Keratinocyte (primary cell): Measurements from ENCODE around the gene CALML3. TPM values are rescaled to one million over a fixed set of nuclear protein-coding genes. Genes with fewer than 3 reads are reported as not detected.
A peak's percentile ranks its signal among the peaks of the same experiment; 100 is the strongest.

Experiments
- DNase-seq: peaks from one replicate; pipeline ENCODE4 v3.0.0-alpha.2; 2011; ENCODE audit warnings: low read depth, missing footprints, low spot score
- FAIRE-seq: peaks from 2 replicates; lab custom pipeline; 2011; peaks lifted over from hg19 to GRCh38; lab: Jason Lieb, UNC
- H2AFZ ChIP-seq: 2 replicates; pipeline ENCODE4 v1.6.0; 2012; ENCODE audit warnings: low read length, control low read depth, inconsistent platforms; ENCODE audit not compliant: control insufficient read depth
- H3K27ac ChIP-seq: 2 replicates; pipeline ENCODE4 v1.5.1; 2011; ENCODE audit warnings: low read length; ENCODE audit not compliant: control insufficient read depth, insufficient read depth
- H3K27me3 ChIP-seq: 3 replicates; pipeline ENCODE4 v1.6.0; 2011; ENCODE audit warnings: low read length; ENCODE audit not compliant: control insufficient read depth, insufficient read depth; ENCODE audit errors: extremely low read depth
- H3K36me3 ChIP-seq, 2 experiments: 2 replicates in 1 of 2; 3 replicates in 1 of 2; pipeline ENCODE4 v1.5.1; 2011; ENCODE audit warnings: low read length in 2 of 2, mild to moderate bottlenecking in 1 of 2; ENCODE audit not compliant: control insufficient read depth in 2 of 2, insufficient read depth in 2 of 2; ENCODE audit errors: extremely low read depth in 1 of 2
- H3K4me1 ChIP-seq: 3 replicates; pipeline ENCODE4 v1.5.1; 2011; ENCODE audit warnings: low read length; ENCODE audit not compliant: control insufficient read depth, insufficient read depth; ENCODE audit errors: extremely low read depth
- H3K4me2 ChIP-seq: 3 replicates; pipeline ENCODE4 v1.6.0; 2011; ENCODE audit warnings: low read depth, low read length; ENCODE audit not compliant: control insufficient read depth, insufficient read depth; ENCODE audit errors: extremely low read depth
- H3K4me3 ChIP-seq, 3 experiments: fragments of 200-600 bp in 1 of 3; sonication (generic) in 1 of 3; 2 replicates in 2 of 3; 3 replicates in 1 of 3; pipeline ENCODE4 v1.5.1; 2011 to 2016; ENCODE audit warnings: low read length in 3 of 3, mild to moderate bottlenecking in 3 of 3, control low read depth in 2 of 3, inconsistent platforms in 1 of 3, low read depth in 1 of 3, mixed read lengths in 1 of 3, mixed run types in 1 of 3, moderate library complexity in 1 of 3; ENCODE audit not compliant: control insufficient read depth in 2 of 3, insufficient read depth in 2 of 3; ENCODE audit errors: extremely low read depth in 1 of 3
- H3K79me2 ChIP-seq: 2 replicates; pipeline ENCODE4 v1.6.0; 2012; ENCODE audit warnings: low read length; ENCODE audit not compliant: control insufficient read depth, insufficient read depth
- H3K9ac ChIP-seq: 3 replicates; pipeline ENCODE4 v1.6.0; 2011; ENCODE audit warnings: low read length; ENCODE audit not compliant: control insufficient read depth, insufficient read depth; ENCODE audit errors: extremely low read depth
- H3K9me1 ChIP-seq: 3 replicates; pipeline ENCODE4 v1.6.0; 2011; ENCODE audit warnings: low read length; ENCODE audit not compliant: control insufficient read depth, insufficient read depth; ENCODE audit errors: extremely low read depth
- H3K9me3 ChIP-seq: 2 replicates; pipeline ENCODE4 v1.5.1; 2012; ENCODE audit warnings: low read depth, low read length; ENCODE audit not compliant: control insufficient read depth
- H4K20me1 ChIP-seq: 3 replicates; pipeline ENCODE4 v1.6.0; 2011; ENCODE audit warnings: low read length; ENCODE audit not compliant: control insufficient read depth, insufficient read depth; ENCODE audit errors: extremely low read depth
- EZH2 ChIP-seq: IDR thresholded peaks from one replicate; pipeline ENCODE4 v1.6.1; 2012; ENCODE audit warnings: inconsistent platforms, mild to moderate bottlenecking, low read length, moderate library complexity
- dilution Hi-C: fragments of 300-500 bp; cut with MboI; formaldehyde crosslinking; loops from one replicate; pipeline ENCODE4 v1.7.0; 2020; ENCODE audit warnings: low sequenced_read_pairs; ENCODE audit not compliant: extremely low pct_ligation_motif_present
- polyA plus RNA-seq, 5 experiments: library from polyadenylated mRNA; depleted of rRNA in 3 of 5; stranded (reverse) in 3 of 5; stranded (forward) in 1 of 5; unstranded in 1 of 5; fragments of >200 nt; gene quantifications; 1 replicate in 1 of 5; 2 replicates in 3 of 5; 3 replicates in 1 of 5; pipeline versions ENCODE4 v1.2.1 to v1.2.3, GENCODE V29; 2011 to 2012; ENCODE audit warnings: missing spikeins in 2 of 5, low read depth in 1 of 5, low replicate concordance in 1 of 5
- TF ChIP-seq, protein P1 (sequence below), 3 experiments: IDR thresholded peaks in 1 of 3; conservative IDR thresholded peaks in 1 of 3; optimal IDR thresholded peaks in 1 of 3; 2 replicates in 2 of 3; 3 replicates in 1 of 3; pipeline versions ENCODE3 to v1.5.1; 2011; ENCODE audit warnings: low read length in 3 of 3, mild to moderate bottlenecking in 3 of 3, moderate library complexity in 2 of 3, control low read depth in 1 of 3, inconsistent platforms in 1 of 3; ENCODE audit not compliant: insufficient read depth in 2 of 3; ENCODE audit errors: extremely low read depth in 1 of 3

Gene CALML3
- polyA plus RNA-seq, 1 donor (not counting 4 experiments of a cell fraction or from before 2014, with no cell fraction given): 7.6 TPM

DNA sequence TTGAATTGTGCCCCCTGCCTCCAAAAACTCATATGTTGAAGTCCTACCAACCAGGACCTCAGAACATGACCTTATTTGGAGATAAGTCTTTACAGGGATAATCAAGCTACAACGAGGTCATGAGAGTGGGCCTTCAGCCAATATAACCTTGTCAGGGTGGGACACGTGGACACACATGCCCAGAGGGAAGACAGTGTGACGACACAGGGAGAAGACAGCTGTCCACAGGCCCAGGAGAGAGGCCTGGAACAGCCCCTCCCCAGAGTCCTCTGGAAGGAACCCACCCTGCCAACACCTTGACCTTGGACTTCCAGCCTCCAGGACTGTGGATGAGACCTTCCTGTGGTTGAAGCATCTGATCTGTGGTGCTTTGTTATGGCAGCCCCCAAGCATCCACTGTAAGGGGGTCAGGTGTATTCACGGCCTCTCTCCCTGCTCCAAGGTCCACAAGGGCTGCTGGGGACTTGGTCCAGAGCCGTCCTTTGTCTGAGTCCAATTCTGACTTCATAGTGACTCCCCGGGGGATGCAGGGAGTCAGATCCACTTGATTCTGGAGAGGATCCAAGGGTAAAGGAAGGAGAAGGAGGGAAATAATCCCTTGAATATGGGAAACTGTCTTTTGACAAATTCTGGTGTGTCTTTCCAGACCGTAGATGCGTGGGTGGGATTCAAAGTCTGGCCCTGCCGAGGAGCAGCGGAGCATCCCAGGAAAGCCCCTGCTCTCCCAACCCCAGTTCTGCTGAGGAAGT is 7.0 kb downstream of the CALML3 start:
- Histone ChIP-seq H3K36me3 (no peaks in the 10 kb centered on the region), H3K79me2 (no peaks in the 10 kb centered on the region), H3K4me3 (no peak overlapping the region), H3K9me1 (no peaks in the 10 kb centered on the region), H3K9ac (no peak overlapping the region), H3K27me3 (no peaks in the 10 kb centered on the region), H3K27ac (no peak overlapping the region), H4K20me1 (no peaks in the 10 kb centered on the region), H3K4me2 (no peak overlapping the region), H3K9me3 (no peaks in the 10 kb centered on the region), H3K4me1 (peaks cover 14% of the 10 kb centered on the region), H2AFZ (no peak overlapping the region)
- TF ChIP-seq EZH2: no peak
- TF ChIP-seq, protein P1, sequence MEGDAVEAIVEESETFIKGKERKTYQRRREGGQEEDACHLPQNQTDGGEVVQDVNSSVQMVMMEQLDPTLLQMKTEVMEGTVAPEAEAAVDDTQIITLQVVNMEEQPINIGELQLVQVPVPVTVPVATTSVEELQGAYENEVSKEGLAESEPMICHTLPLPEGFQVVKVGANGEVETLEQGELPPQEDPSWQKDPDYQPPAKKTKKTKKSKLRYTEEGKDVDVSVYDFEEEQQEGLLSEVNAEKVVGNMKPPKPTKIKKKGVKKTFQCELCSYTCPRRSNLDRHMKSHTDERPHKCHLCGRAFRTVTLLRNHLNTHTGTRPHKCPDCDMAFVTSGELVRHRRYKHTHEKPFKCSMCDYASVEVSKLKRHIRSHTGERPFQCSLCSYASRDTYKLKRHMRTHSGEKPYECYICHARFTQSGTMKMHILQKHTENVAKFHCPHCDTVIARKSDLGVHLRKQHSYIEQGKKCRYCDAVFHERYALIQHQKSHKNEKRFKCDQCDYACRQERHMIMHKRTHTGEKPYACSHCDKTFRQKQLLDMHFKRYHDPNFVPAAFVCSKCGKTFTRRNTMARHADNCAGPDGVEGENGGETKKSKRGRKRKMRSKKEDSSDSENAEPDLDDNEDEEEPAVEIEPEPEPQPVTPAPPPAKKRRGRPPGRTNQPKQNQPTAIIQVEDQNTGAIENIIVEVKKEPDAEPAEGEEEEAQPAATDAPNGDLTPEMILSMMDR (optimal IDR thresholded peaks at IDR 0.05 in 1 of 3, IDR thresholded peaks at IDR 0.05 in 1 of 3, conservative IDR thresholded peaks at IDR 0.05 in 1 of 3; ENCODE audit: extremely low read depth in 1 of 3, insufficient read depth in 2 of 3, low read length in 3 of 3): no peak
- no peak for FAIRE-seq
- dilution Hi-C loops: no loop called here
- DNase-seq: no peak

DNA sequence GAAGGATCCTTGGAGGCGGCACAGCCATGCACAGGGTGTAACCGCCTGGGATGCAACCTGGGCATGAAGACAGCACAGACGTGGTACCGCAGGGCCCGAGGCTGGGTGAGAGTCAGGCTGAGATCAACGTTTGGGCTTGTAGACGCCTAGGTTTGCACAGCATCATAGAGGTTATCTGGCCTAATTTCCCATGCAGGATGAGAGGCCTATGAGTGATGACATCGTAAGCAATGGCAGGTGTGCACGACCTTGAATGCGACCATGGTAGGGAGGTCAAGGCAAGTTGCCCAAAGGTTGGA is 7.5 kb downstream of the CALML3 start:
- FAIRE-seq (peak; percentile 79), DNase-seq (no peak)
- Histone ChIP-seq H3K79me2 (no peaks in the 10 kb centered on the region), H3K27ac (no peak overlapping the region), H2AFZ (no peak overlapping the region), H4K20me1 (no peaks in the 10 kb centered on the region), H3K4me1 (peaks cover 9% of the 10 kb centered on the region), H3K9me3 (no peaks in the 10 kb centered on the region), H3K27me3 (no peaks in the 10 kb centered on the region), H3K4me2 (no peak overlapping the region), H3K36me3 (no peaks in the 10 kb centered on the region), H3K9ac (no peak overlapping the region), H3K9me1 (no peaks in the 10 kb centered on the region), H3K4me3 (no peak overlapping the region)
- dilution Hi-C loops: no loop called here
- TF ChIP-seq, protein P1 (optimal IDR thresholded peaks at IDR 0.05 in 1 of 3, IDR thresholded peaks at IDR 0.05 in 1 of 3, conservative IDR thresholded peaks at IDR 0.05 in 1 of 3; ENCODE audit: extremely low read depth in 1 of 3, insufficient read depth in 2 of 3, low read length in 3 of 3): no peak
- TF ChIP-seq EZH2: no peak
